Body of pancreas (tissue), 4 donors: ENCODE measurements around the gene SLC9A2.

Experiments used
- CTCF ChIP-seq, 7 experiments: fragments of 450-650 bp in 4 of 7; fragments of 200-600 bp in 3 of 7; sonication (generic) in 3 of 7; IDR thresholded peaks; one replicate each; pipeline ENCODE4 v1.5.1; 2016 to 2019; ENCODE audit warnings: antibody characterized with exemption in 7 of 7
- POLR2A ChIP-seq, 3 donors: fragments of 450-650 bp; IDR thresholded peaks; one replicate each; pipeline ENCODE4 v1.6.1; 2016; ENCODE audit warnings: antibody characterized with exemption in 3 of 3, mild to moderate bottlenecking in 2 of 3

- TF ChIP-seq POLR2A (IDR thresholded peaks at IDR 0.05) (no peak), CTCF (IDR thresholded peaks at IDR 0.05) (no peak)
These were observed 139.1 kb downstream of the SLC9A2 start for GRCh38 chr2:102758439-102758838.
